ENCODE results near the gene PARD3B. TPM values are rescaled to one million over a fixed set of nuclear protein-coding genes. Genes with fewer than 3 reads are reported as not detected.
"Not testable (repeated sequence)": the region's sequence is repeated elsewhere in the genome, so short reads cannot be mapped to it uniquely, and the experiment has no call there.

Gene PARD3B
- total RNA-seq, 1 experiment from 2014 or later, result 0.37 TPM

DNA sequence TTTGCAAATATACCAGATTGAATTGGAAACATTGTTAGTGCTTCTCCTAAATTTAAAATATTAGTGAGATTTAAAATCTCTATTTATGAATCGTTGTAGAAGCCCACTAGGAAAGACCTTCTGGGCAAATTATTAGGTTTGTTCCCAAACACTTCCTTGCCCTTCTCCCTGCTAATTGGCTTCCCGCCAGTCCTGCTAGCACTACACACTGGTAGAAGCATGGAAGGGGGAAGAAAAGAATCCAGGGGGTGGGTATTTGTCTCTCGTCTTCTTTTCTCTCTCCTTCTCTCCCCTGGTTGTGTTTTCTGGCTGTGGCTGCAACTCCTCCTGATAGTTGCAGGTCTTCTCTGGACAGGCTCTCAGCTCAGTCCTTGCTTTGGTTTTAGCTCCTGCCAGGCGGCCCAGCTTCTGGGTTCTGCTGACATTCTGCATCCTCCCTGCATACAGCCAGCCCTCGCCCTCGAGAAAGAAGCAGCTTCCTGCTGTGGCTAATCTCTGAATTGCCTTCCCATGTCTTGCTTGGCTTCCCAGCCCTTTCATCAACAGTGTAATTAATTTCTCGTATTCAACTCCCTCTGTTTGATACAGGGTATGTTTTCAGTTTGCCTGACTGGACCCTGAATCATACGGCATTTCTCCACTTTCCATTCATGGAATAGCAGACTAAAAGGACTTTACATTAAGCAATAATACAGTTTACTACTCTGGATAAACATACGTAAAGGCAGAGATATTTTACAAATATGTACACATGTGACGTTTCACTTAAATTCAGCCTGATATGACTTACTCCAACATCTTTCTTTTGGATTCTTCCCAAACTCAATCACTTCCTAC, 6.9 kb upstream of the PARD3B start:
- in situ Hi-C loops (cut with HindIII; ENCODE audit: low pct_unique_long_range_greater_than_20kb, low sequenced_read_pairs), result no loop called here
- no peak for DNase-seq (ENCODE audit: low read depth, low spot score)

DNA sequence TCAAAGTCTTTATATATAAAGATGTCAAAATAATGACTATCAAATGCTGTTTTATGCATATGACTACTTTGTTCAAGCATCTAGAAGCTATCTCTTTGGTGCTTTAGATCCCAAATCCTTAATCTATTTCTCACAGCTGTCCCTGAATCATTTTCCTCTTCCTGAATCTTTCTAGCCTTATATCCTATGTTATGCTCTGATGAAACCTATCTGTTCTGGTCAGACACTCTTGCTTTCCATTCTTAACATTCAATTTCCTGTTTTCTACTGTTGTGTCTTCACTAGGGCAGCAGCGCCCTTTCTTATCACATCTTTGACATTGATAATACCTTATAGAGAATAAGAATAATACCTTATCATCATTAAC, 6.3 kb upstream of the PARD3B start:
- DNase-seq (ENCODE audit: low read depth, low spot score), result no peak
- in situ Hi-C loops (cut with HindIII; ENCODE audit: low pct_unique_long_range_greater_than_20kb, low sequenced_read_pairs), result no loop called here

DNA sequence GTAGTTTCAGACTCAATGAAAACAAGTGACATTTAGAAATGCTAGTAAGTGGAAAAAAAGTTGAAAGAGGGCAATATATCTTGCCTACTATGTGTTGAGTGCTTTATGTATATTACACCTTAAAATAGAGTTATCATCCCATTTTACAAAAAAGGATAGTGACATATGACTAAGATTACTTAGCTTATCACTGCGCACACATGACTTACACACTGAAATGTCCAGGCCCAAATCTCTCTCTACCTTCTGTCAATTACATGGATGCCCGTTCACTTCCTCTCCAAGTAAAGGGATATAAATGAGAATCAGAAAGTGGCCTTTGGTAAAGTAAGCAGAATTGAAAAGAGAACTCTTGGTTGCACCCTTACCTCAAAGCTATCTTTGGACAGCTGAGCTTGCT, 3.6 kb upstream of the PARD3B start:
- in situ Hi-C loops (cut with HindIII; ENCODE audit: low pct_unique_long_range_greater_than_20kb, low sequenced_read_pairs), result no loop called here

DNA sequence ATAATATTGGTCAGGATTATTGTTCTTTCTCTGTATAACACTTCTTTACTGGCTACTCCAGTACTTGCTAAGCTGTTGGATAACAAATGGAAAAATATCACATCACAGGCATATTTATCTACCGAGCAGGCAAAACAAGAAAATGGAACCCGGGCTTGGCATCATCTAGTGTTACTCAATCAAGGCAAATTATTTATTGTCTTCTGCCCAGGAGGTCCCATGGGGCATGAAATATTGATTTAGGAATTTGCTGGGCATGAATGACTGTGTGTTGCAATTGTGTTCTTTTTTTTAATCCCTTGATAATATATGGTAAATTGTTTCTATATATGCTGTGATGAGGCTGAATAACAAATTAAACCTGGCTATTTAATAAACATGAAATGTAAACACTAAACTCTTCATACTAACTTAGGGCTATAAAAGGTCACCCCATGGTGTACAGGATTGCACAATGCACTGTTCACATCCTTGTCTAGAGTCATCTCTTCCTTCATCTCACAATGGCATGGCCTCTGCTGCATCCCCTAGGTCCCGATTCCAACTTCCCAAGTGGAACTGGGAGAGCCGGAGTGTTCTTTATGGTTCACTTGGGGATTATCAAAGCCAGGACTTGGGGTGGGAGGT, 2.2 kb upstream of the PARD3B start:
- in situ Hi-C loops (cut with HindIII; ENCODE audit: low pct_unique_long_range_greater_than_20kb, low sequenced_read_pairs), result no loop called here
- no peak for DNase-seq (ENCODE audit: low read depth, low spot score)

More for the DNA sequence above, 3.6 kb upstream of the PARD3B start:
- DNase-seq (ENCODE audit: low read depth, low spot score), result no peak

DNA sequence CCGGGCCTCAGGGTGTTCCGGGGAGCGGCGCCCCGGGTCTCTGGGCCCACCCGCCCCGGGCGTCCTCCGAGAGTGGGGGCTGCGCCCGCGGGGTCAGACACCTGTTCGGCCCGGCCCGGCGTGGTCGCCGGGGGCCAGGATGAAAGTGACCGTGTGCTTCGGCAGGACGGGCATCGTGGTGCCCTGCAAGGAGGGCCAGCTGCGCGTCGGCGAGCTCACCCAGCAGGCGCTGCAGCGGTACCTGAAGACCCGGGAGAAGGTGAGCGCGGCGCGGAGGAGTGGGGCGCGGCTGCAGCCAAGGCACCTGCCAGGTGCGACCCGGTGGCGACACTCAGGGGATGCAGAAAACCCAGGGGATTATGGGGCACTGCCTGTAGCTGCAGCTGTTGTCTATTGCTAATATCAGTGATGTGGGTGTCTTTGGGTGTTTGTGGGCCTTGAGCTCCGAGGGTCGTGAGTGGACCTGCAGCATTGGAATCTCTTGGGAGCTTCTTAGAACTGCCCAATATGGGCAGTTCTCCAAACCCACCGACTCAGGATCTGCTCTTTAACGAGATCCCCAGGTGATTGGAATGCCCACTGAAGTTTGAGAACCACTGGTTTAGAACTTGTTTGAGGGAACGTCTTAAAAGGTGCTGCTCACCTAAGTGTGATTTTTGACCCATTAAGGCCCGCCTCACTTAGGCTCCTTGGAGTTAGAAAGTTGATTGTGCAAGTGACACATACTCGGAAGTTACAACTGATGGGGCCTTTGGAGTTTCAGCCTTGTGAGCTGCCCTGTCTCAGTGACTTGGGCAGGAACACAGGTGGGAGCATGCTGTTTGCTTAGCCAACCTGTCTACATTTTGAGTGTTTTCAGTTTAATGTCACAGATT, 823 bp downstream of the PARD3B start:
- in situ Hi-C loops (cut with HindIII; ENCODE audit: low pct_unique_long_range_greater_than_20kb, low sequenced_read_pairs), result no loop called here
- no peak for DNase-seq (ENCODE audit: low read depth, low spot score)

DNA sequence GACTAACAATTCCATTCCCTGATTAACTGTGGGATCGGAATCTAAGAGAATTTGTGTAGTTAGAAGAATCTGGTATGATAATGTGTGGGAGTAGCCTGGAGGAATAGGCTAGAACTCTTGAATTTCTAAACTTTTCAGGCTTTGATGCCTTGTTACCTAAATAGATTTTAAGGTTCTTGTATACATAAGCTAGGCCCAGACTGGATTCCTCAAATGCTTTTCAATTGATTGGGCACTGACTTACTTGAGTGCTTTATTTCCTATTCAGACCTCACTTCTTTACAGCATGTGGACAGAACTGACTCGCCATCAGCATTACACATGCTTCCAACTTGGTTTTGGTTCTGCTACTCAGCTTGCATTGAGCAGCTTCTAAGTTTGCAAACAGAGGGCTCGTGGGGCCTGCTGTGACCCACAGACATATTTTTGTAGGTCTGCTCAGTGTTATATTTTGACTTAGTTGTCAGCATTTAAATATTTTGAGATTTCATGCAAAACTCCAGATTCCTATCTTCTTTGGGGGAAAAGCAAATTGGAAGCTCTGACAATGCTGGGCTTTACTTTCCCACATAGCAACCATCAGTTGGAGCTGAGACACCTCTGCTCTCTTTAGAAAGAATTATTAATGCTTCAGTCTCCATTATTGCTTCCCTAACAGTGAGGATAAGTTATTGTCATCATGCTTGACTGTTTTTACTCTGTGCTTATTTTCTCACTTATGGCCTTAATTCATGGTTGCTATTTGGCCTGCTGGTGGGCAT, 5.7 kb downstream of the PARD3B start:
- DNase-seq (ENCODE audit: low read depth, low spot score), result no peak
- in situ Hi-C loops (cut with HindIII; ENCODE audit: low pct_unique_long_range_greater_than_20kb, low sequenced_read_pairs), result no loop called here

DNA sequence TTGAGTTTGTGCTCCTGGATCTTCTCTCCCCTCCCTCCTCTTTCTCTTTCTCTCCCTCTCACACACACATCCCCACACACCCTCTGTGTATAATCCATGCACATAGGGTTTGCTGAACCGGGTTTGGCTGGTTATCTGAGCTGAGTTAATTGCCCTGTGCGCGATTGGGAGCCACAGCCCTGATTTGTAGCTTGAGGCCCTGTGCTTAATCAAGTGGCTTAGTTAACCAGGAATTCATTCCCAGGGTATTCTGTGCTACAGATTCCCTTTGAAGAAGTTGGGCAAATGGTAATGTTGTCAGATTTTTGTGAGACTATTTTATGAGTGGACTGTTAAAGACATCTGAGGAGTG, 6.2 kb downstream of the PARD3B start:
- in situ Hi-C loops (cut with HindIII; ENCODE audit: low pct_unique_long_range_greater_than_20kb, low sequenced_read_pairs), result no loop called here

DNA sequence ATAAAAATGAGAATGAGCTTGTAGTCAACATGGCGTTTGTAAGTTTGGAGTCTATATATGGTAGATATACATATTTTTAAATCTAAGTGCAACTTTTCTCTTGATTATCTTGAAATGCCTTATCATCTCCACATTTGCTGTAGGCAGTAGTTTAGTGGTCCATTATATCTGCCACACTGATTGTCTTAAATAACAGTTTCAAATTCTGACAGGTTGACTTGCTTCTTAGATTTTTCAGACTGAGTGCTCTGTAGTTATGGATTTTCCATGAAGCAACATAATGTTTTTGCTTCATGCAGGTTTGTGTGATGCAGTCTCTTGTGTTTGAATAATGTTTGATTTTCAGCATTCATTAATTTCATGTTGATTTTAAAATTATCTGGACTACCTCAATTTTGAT, 12.3 kb downstream of the PARD3B start:
- in situ Hi-C loops (cut with HindIII; ENCODE audit: low pct_unique_long_range_greater_than_20kb, low sequenced_read_pairs), result no loop called here
- DNase-seq (ENCODE audit: low read depth, low spot score), result no peak

More for the DNA sequence above, 6.2 kb downstream of the PARD3B start:
- DNase-seq (ENCODE audit: low read depth, low spot score), result no peak

DNA sequence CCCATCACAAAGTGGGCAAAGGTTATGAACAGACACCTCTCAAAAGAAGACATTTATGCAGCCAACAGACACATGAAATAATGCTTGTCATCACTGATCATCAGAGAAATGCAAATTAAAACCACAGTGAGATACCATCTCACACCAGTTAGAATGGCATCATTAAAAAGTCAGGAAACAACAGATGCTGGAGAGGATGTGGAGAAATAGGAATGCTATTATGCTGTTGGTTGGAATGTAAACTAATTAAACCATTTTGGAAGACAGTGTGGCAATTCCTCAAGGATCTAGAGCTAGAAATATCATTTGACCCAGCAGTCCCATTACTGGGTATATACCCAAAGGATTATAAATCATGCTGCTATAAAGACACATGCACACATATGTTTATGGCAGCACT, 14.1 kb downstream of the PARD3B start:
- DNase-seq (ENCODE audit: low read depth, low spot score); in situ Hi-C loops (cut with HindIII; ENCODE audit: low pct_unique_long_range_greater_than_20kb, low sequenced_read_pairs): not testable (repeated sequence)

DNA sequence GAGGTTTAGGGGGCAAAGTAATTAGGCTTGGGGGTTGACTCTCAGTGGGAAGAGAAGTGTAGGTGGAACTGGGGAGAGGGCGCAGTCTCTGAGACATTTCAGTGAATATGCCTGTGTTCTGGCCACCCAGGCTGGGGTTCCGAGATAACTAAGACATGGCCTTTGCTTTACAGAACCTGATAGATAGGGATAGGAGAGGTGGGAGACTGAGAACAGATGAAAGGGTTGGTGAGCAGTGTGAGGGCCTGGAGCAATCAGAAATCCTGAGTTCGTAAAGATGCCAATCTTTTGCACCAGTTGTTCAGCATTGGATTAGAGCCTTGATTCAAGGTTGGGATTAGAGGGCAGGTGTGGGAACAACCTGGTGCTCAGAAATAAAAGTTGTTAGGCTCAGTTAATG, 15.6 kb downstream of the PARD3B start:
- no peak for DNase-seq (ENCODE audit: low read depth, low spot score)
- in situ Hi-C loops (cut with HindIII; ENCODE audit: low pct_unique_long_range_greater_than_20kb, low sequenced_read_pairs), result no loop called here

DNA sequence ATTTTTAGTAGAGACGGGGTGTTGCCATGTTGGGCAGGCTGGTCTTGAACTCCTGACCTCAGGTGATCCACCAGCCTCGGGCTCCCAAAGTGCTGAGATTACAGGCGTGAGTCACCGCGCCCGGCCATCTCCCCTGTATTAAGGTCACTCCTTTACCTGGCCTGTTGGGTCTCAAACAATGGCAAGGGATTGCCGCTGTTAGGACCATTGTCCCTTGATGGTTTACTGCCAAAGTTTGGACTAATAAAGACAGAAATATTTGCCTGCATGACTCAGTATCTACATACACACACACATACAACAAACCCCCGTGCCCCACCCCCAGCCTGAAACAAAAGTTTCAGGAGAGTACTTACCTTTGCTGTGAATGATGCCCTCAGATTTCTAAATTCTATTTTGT, 16.5 kb downstream of the PARD3B start:
- in situ Hi-C loops (cut with HindIII; ENCODE audit: low pct_unique_long_range_greater_than_20kb, low sequenced_read_pairs), result no loop called here
- no peak for DNase-seq (ENCODE audit: low read depth, low spot score)

DNA sequence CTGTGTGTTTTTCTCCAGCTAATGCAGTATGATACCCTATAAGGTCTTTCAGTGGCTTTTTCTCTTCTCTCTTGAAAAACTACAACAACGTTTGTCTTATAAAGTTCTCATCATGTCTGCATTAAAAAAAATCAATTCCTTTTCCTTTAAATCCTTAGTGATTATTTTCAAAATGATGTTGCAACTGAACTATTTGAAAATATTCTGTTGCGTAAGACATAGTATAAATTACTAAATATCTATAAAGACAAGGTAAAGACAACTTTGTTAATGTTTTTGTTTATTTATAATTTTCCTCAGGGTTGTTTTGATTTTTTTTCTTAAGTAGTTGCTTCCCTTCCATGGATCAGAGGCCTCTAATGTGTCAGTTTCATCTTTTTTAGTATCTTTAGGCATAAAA, 21.2 kb downstream of the PARD3B start:
- no peak for DNase-seq (ENCODE audit: low read depth, low spot score)
- in situ Hi-C loops (cut with HindIII; ENCODE audit: low pct_unique_long_range_greater_than_20kb, low sequenced_read_pairs), result no loop called here

DNA sequence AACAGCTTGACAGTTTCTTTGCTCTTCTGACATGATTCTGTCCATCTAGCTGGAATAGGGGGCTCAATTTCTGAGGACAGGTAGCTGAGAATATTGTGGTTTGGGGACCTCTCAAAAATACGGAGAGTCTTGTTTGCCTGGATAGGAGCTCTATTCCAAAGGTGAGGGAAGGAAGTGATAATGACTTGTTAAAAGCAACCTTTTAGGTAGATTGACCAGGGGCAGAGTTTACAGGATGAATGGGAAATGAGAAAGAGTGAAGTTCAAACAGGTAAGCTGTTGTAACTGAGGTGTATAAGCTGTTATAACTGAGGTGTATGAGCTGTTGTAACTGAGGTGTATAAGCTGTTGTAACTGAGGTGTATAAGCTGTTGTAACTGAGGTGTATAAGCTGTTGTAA, 25.1 kb downstream of the PARD3B start:
- DNase-seq (ENCODE audit: low read depth, low spot score), result no peak

DNA sequence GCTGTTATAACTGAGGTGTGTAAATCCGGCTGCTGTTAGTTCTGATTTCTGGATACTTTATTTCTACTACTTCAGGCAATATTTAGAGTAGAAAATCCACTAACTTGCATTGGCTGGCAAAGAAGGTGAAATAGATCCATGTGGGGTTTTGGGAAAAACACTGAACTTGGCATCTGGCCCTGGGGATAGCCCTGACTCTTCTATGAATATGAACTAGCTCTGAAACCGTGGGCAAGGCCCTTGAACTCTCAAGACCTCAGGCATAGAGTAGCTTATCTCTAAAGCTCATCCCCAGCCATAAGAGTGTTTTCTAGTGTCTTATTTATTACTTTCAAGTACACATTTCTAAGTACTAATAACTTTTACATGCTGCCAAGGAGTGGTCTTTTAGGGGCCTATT, 25.8 kb downstream of the PARD3B start:
- no peak for DNase-seq (ENCODE audit: low read depth, low spot score)
- in situ Hi-C loops (cut with HindIII; ENCODE audit: low pct_unique_long_range_greater_than_20kb, low sequenced_read_pairs), result no loop called here

More for the DNA sequence above, 25.1 kb downstream of the PARD3B start:
- in situ Hi-C loops (cut with HindIII; ENCODE audit: low pct_unique_long_range_greater_than_20kb, low sequenced_read_pairs), result no loop called here

DNA sequence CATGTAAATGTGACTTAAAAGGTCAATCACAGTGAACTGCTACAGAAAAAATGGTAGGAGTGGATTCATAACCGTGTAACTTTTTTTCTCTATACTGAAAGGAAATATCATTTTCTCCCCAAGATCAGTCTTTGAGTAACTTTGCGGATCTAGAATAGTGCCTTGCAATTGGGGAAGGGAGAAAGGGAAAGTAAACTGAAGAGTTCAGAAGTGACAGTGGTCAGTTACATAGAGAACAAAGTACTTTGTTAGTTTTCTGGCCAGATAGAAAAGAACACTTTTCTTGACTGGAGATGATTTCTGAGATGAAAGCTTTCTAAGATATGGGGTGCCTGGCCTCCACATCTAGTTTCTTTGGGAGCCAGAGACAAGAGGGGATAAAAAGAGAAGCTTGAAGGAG, 26.6 kb downstream of the PARD3B start:
- DNase-seq (ENCODE audit: low read depth, low spot score), result no peak
- in situ Hi-C loops (cut with HindIII; ENCODE audit: low pct_unique_long_range_greater_than_20kb, low sequenced_read_pairs), result no loop called here

DNA sequence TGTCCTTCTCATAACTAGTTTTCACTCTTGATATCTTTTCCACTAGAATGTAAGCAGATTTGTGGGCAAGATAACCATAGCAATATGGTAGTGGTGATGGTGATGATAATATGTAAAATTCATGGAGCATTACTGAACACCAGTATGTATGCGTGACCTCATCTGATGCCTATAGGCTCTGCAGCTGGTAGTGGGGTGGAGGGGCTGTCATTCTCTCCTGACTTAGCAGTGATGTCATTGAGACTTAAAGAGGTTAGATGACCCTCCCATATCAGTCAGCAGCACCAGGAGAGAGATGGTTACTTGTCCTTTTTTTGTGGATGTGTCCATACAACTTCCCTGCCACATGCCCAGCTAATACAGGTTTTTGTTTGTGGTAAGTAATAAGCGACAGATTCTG, 27.9 kb downstream of the PARD3B start:
- DNase-seq (ENCODE audit: low read depth, low spot score), result no peak
- in situ Hi-C loops (cut with HindIII; ENCODE audit: low pct_unique_long_range_greater_than_20kb, low sequenced_read_pairs), result no loop called here

DNA sequence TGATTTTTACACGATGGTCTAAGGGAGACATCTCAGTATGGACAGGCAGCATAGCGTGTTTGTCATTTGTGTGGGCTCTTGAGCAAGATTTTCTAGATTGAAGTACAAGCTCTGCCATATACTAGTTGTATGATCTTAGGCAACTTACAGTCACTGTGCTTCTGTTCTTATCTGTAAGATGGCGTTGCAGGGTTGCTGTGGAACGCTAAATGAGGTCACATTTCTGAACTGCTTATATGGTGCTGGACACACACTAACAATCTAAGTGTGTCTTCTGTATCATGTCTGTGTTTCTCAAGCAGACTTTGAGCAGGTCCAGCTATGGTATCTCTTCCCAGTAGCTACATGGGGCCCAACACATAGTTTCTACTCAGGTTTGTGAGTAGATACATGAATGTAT, 29.2 kb downstream of the PARD3B start:
- DNase-seq (ENCODE audit: low read depth, low spot score), result no peak
- in situ Hi-C loops (cut with HindIII; ENCODE audit: low pct_unique_long_range_greater_than_20kb, low sequenced_read_pairs), result no loop called here

DNA sequence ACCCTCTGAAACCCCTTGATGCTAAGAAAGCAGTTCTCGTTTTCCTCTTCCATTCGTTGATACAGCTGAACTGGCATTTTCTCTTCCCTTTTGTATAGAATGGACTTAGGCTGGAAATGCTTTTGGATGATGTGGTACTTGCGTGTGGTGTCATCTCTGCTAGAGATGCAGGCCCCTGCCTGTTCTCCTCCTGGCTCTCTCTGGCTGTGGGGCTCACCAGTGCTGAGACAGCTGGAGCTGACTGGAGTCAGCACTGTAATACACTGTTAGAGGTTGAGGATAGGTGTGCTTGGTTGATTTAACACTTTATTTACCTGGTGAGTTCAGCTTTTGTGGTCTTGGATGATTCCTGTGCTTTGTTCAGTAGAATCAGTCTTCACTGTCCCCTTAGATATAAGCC, 30.2 kb downstream of the PARD3B start:
- in situ Hi-C loops (cut with HindIII; ENCODE audit: low pct_unique_long_range_greater_than_20kb, low sequenced_read_pairs), result no loop called here
- DNase-seq (ENCODE audit: low read depth, low spot score), result no peak
